HG03060 (cell line): ENCODE data around the gene SLC25A34.
"Not testable (repeated sequence)": the region's sequence is repeated elsewhere in the genome, so short reads cannot be mapped to it uniquely, and the experiment has no call there.

ENCODE experiments used
- ATAC-seq: cut with Tn5 transposase; IDR thresholded peaks from one replicate; pipeline ENCODE4 v1.9.1; 2021; ENCODE audit warnings: low read depth, moderate number of reproducible peaks; ENCODE audit not compliant: unreplicated experiment

Gene SLC25A34

GRCh38 chr1:15736038-15736891 lies at the start of gene SLC25A34:
TSS of gene SLC25A34 (plus strand) at chr1:15736258. CDS start at chr1:15736486, 228 bp downstream.
- no peak for ATAC-seq

- no peak for ATAC-seq
These were observed 48.6 kb upstream of the SLC25A34 start for GRCh38 chr1:15687446-15687845.

- no peak for ATAC-seq
These were observed 45.7 kb upstream of the SLC25A34 start for GRCh38 chr1:15690317-15690716.

- no peak for ATAC-seq
These were observed 44.5 kb upstream of the SLC25A34 start for GRCh38 chr1:15691434-15692032.

GRCh38 chr1:15692121-15692682 lies 43.9 kb upstream of the SLC25A34 start:
- ATAC-seq: no peak

- ATAC-seq: no peak
These were observed 42.7 kb upstream of the SLC25A34 start for GRCh38 chr1:15693371-15693770.

- peak; percentile 79 for ATAC-seq
These were observed 39.0 kb upstream of the SLC25A34 start for GRCh38 chr1:15696956-15697521.

GRCh38 chr1:15698201-15698600 lies 37.9 kb upstream of the SLC25A34 start:
- ATAC-seq: no peak

GRCh38 chr1:15699321-15699720 lies 36.7 kb upstream of the SLC25A34 start:
- ATAC-seq: not testable (repeated sequence)

- ATAC-seq: no peak
These were observed 35.5 kb upstream of the SLC25A34 start for GRCh38 chr1:15700508-15700907.

- no peak for ATAC-seq
These were observed 34.3 kb upstream of the SLC25A34 start for GRCh38 chr1:15701784-15702183.

- no peak for ATAC-seq
These were observed 33.1 kb upstream of the SLC25A34 start for GRCh38 chr1:15702722-15703550.

GRCh38 chr1:15703562-15703961 lies 32.5 kb upstream of the SLC25A34 start:
- no peak for ATAC-seq

- ATAC-seq: no peak
These were observed 31.4 kb upstream of the SLC25A34 start for GRCh38 chr1:15704526-15705183.

- no peak for ATAC-seq
These were observed 30.9 kb upstream of the SLC25A34 start for GRCh38 chr1:15705184-15705566.

GRCh38 chr1:15706751-15707150 lies 29.3 kb upstream of the SLC25A34 start:
- ATAC-seq: no peak

- ATAC-seq: no peak
These were observed 28.7 kb upstream of the SLC25A34 start for GRCh38 chr1:15707239-15707925.

GRCh38 chr1:15708486-15709137 lies 27.4 kb upstream of the SLC25A34 start:
- ATAC-seq: no peak

GRCh38 chr1:15709226-15709625 lies 26.8 kb upstream of the SLC25A34 start:
- no peak for ATAC-seq
